Uterus (tissue), 2 donors: Measurements from ENCODE around the gene XYLT2.

Experiments
- POLR2A ChIP-seq, 2 donors: fragments of 450-650 bp; IDR thresholded peaks; one replicate each; pipeline ENCODE4 v1.6.1; 2016; ENCODE audit warnings: antibody characterized with exemption in 2 of 2, mild to moderate bottlenecking in 1 of 2, moderate library complexity in 1 of 2
- TF ChIP-seq, protein P1 (sequence below), 4 experiments: fragments of 200-600 bp in 2 of 4; fragments of 450-650 bp in 2 of 4; sonication (generic) in 2 of 4; IDR thresholded peaks; one replicate each; pipeline ENCODE4 v1.5.1; 2016 to 2019; ENCODE audit warnings: antibody characterized with exemption in 4 of 4, mild to moderate bottlenecking in 2 of 4, moderate library complexity in 1 of 4

DNA sequence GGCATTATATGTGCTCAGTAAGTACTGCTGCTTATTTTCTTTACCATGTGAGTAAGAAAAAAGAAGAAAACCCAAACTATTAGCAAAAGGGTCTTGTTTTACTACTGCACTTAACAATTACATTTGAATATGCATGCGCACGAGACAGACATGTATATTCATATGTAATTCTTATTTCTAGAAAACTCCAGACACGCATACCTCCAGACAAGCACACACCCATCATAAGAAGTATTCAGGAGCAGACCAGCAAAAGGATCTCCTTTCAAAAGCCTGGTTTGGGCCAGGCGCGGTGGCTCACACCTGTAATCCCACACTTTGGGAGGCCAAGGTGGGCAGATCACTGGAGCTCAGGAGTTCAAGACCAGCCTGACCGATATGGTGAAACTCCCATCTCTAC, 43.6 kb downstream of the XYLT2 start:
- TF ChIP-seq, protein P1, sequence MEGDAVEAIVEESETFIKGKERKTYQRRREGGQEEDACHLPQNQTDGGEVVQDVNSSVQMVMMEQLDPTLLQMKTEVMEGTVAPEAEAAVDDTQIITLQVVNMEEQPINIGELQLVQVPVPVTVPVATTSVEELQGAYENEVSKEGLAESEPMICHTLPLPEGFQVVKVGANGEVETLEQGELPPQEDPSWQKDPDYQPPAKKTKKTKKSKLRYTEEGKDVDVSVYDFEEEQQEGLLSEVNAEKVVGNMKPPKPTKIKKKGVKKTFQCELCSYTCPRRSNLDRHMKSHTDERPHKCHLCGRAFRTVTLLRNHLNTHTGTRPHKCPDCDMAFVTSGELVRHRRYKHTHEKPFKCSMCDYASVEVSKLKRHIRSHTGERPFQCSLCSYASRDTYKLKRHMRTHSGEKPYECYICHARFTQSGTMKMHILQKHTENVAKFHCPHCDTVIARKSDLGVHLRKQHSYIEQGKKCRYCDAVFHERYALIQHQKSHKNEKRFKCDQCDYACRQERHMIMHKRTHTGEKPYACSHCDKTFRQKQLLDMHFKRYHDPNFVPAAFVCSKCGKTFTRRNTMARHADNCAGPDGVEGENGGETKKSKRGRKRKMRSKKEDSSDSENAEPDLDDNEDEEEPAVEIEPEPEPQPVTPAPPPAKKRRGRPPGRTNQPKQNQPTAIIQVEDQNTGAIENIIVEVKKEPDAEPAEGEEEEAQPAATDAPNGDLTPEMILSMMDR (IDR thresholded peaks at IDR 0.05) = no peak
- TF ChIP-seq POLR2A (IDR thresholded peaks at IDR 0.05) = no peak
